Measurements from ENCODE around the gene SBK3. TPM values are rescaled to one million over a fixed set of nuclear protein-coding genes. Genes with fewer than 3 reads are reported as not detected.
"Not testable (repeated sequence)": the region's sequence is repeated elsewhere in the genome, so short reads cannot be mapped to it uniquely, and the experiment has no call there.

Gene SBK3
- polyA plus RNA-seq, 3 donors, result 0.12 to 0.28 (median 0.22) TPM

- DNase-seq (ENCODE audit: extremely low read depth in 1 of 11, low read depth in 9 of 11, low spot score in 4 of 11), result no peak
Measured at GRCh38 chr19:55578761-55579747, 33.7 kb upstream of the SBK3 start.

GRCh38 chr19:55578031-55578760 is 32.9 kb upstream of the SBK3 start:
- DNase-seq (ENCODE audit: extremely low read depth in 1 of 11, low read depth in 9 of 11, low spot score in 4 of 11), result no peak

- DNase-seq (ENCODE audit: extremely low read depth in 1 of 11, low read depth in 9 of 11, low spot score in 4 of 11), result no peak
Measured at GRCh38 chr19:55576746-55577145, 31.4 kb upstream of the SBK3 start.

GRCh38 chr19:55573929-55574328 is 28.6 kb upstream of the SBK3 start:
- not testable (repeated sequence) for DNase-seq (ENCODE audit: extremely low read depth in 1 of 11, low read depth in 9 of 11, low spot score in 4 of 11)

- DNase-seq (ENCODE audit: extremely low read depth in 1 of 11, low read depth in 9 of 11, low spot score in 4 of 11), result not testable (repeated sequence)
Measured at GRCh38 chr19:55569477-55569876, 24.1 kb upstream of the SBK3 start.

- no peak for DNase-seq (ENCODE audit: extremely low read depth in 1 of 11, low read depth in 9 of 11, low spot score in 4 of 11)
Measured at GRCh38 chr19:55567708-55568328, 22.5 kb upstream of the SBK3 start.

- DNase-seq (ENCODE audit: extremely low read depth in 1 of 11, low read depth in 9 of 11, low spot score in 4 of 11), result no peak
Measured at GRCh38 chr19:55566823-55567222, 21.5 kb upstream of the SBK3 start.

- no peak for DNase-seq (ENCODE audit: extremely low read depth in 1 of 11, low read depth in 9 of 11, low spot score in 4 of 11)
Measured at GRCh38 chr19:55563261-55563690, 17.9 kb upstream of the SBK3 start.

- DNase-seq (ENCODE audit: extremely low read depth in 1 of 11, low read depth in 9 of 11, low spot score in 4 of 11), result no peak
Measured at GRCh38 chr19:55559684-55560083, 14.3 kb upstream of the SBK3 start.

GRCh38 chr19:55554741-55555152 is 9.4 kb upstream of the SBK3 start:
- DNase-seq (ENCODE audit: extremely low read depth in 1 of 11, low read depth in 9 of 11, low spot score in 4 of 11), result no peak

GRCh38 chr19:55554302-55554701 is 9.0 kb upstream of the SBK3 start:
- no peak for DNase-seq (ENCODE audit: extremely low read depth in 1 of 11, low read depth in 9 of 11, low spot score in 4 of 11)

GRCh38 chr19:55553217-55554182 is 8.2 kb upstream of the SBK3 start:
- DNase-seq (ENCODE audit: extremely low read depth in 1 of 11, low read depth in 9 of 11, low spot score in 4 of 11), result no peak

- no peak for DNase-seq (ENCODE audit: extremely low read depth in 1 of 11, low read depth in 9 of 11, low spot score in 4 of 11)
Measured at GRCh38 chr19:55552620-55553019, 7.3 kb upstream of the SBK3 start.

GRCh38 chr19:55552206-55552605 is 6.9 kb upstream of the SBK3 start:
- DNase-seq (ENCODE audit: extremely low read depth in 1 of 11, low read depth in 9 of 11, low spot score in 4 of 11), result no peak

GRCh38 chr19:55550321-55550650 is 4.9 kb upstream of the SBK3 start:
- DNase-seq (ENCODE audit: extremely low read depth in 1 of 11, low read depth in 9 of 11, low spot score in 4 of 11), result no peak

GRCh38 chr19:55549500-55550320 is 4.4 kb upstream of the SBK3 start:
- peak in 9 of 11 donors; percentile 52 to 86 (median 73) for DNase-seq (ENCODE audit: extremely low read depth in 1 of 11, low read depth in 9 of 11, low spot score in 4 of 11)

- no peak for DNase-seq (ENCODE audit: extremely low read depth in 1 of 11, low read depth in 9 of 11, low spot score in 4 of 11)
Measured at GRCh38 chr19:55546822-55547614, 1.7 kb upstream of the SBK3 start.

Measured in renal cortex interstitium (tissue), 11 donors.